H9 (cell line): ENCODE measurements around the gene TANGO6. TPM values are rescaled to one million over a fixed set of nuclear protein-coding genes. Genes with fewer than 3 reads are reported as not detected.

Experiments
- DNase-seq: peaks from one replicate; pipeline ENCODE4 v3.0.0-alpha.2; 2017
- H2AFZ ChIP-seq: one replicate; pipeline ENCODE4 v1.6.1; 2013; ENCODE audit warnings: mild to moderate bottlenecking, low read length, control low read depth, moderate library complexity
- H2AK5ac ChIP-seq: 2 replicates; pipeline ENCODE4 v1.6.1; 2013; ENCODE audit warnings: low read length, control low read depth, mixed read lengths; ENCODE audit not compliant: insufficient read length
- H2BK120ac ChIP-seq: one replicate; pipeline ENCODE4 v1.6.1; 2013; ENCODE audit warnings: low read depth, mild to moderate bottlenecking, low read length, control low read depth, inconsistent platforms; ENCODE audit not compliant: poor library complexity, severe bottlenecking
- H2BK12ac ChIP-seq: 2 replicates; pipeline ENCODE4 v1.6.1; 2013; ENCODE audit warnings: low read length, control low read depth, mixed read lengths, low read depth; ENCODE audit not compliant: insufficient read length
- H2BK15ac ChIP-seq: 2 replicates; pipeline ENCODE4 v1.6.1; 2013; ENCODE audit warnings: low read depth, low read length, control low read depth
- H2BK20ac ChIP-seq: one replicate; pipeline ENCODE4 v1.6.1; 2013; ENCODE audit warnings: low read depth, mild to moderate bottlenecking, low read length, control low read depth, inconsistent platforms; ENCODE audit not compliant: poor library complexity, severe bottlenecking
- H2BK5ac ChIP-seq: 2 replicates; pipeline ENCODE4 v1.6.1; 2013; ENCODE audit warnings: low read length, control low read depth, mixed read lengths; ENCODE audit not compliant: insufficient read length
- H3K14ac ChIP-seq: 2 replicates; pipeline ENCODE4 v1.6.1; 2013; ENCODE audit warnings: low read length, control low read depth; ENCODE audit not compliant: insufficient read depth
- H3K18ac ChIP-seq: 2 replicates; pipeline ENCODE4 v1.6.1; 2013; ENCODE audit warnings: low read depth, mild to moderate bottlenecking, mixed read lengths, low read length, control low read depth; ENCODE audit not compliant: insufficient read length
- H3K23ac ChIP-seq: 2 replicates; pipeline ENCODE4 v1.6.1; 2013; ENCODE audit warnings: low read length, control low read depth, mixed read lengths, low read depth; ENCODE audit not compliant: insufficient read length
- H3K23me2 ChIP-seq: 2 replicates; pipeline ENCODE4 v1.6.1; 2013; ENCODE audit warnings: low read depth, mild to moderate bottlenecking, mixed read lengths, low read length, control low read depth; ENCODE audit not compliant: insufficient read length, poor library complexity, severe bottlenecking
- H3K27ac ChIP-seq: 2 replicates; pipeline ENCODE4 v1.5.1; 2013; ENCODE audit warnings: low read length, control low read depth, mixed read lengths, low read depth; ENCODE audit not compliant: insufficient read length
- H3K27me3 ChIP-seq: 2 replicates; pipeline ENCODE4 v1.6.1; 2013; ENCODE audit warnings: low read length, control low read depth, inconsistent platforms; ENCODE audit not compliant: insufficient read depth
- H3K4ac ChIP-seq: 2 replicates; pipeline ENCODE4 v1.6.1; 2013; ENCODE audit warnings: low read depth, mild to moderate bottlenecking, control low read depth, inconsistent platforms, low read length, moderate library complexity
- H3K4me1 ChIP-seq: 2 replicates; pipeline ENCODE4 v1.6.1; 2013; ENCODE audit warnings: low read length, control low read depth, inconsistent platforms; ENCODE audit not compliant: insufficient read depth
- H3K4me2 ChIP-seq: 2 replicates; pipeline ENCODE4 v1.6.1; 2013; ENCODE audit warnings: low read length, control low read depth, mixed read lengths; ENCODE audit not compliant: insufficient read length, insufficient read depth
- H3K56ac ChIP-seq: 2 replicates; pipeline ENCODE4 v1.6.1; 2013; ENCODE audit warnings: low read depth, mild to moderate bottlenecking, mixed read lengths, low read length, control low read depth; ENCODE audit not compliant: insufficient read length
- H3K79me1 ChIP-seq: 2 replicates; pipeline ENCODE4 v1.6.1; 2013; ENCODE audit warnings: low read depth, mild to moderate bottlenecking, moderate library complexity, low read length, control low read depth, inconsistent platforms; ENCODE audit not compliant: insufficient read depth, poor library complexity, severe bottlenecking
- H3K79me2 ChIP-seq: 2 replicates; pipeline ENCODE4 v1.6.1; 2013; ENCODE audit warnings: low read length, control low read depth, inconsistent platforms; ENCODE audit not compliant: insufficient read depth
- H3K9ac ChIP-seq: 2 replicates; pipeline ENCODE4 v1.6.1; 2013; ENCODE audit warnings: low read length, control low read depth, mixed read lengths; ENCODE audit not compliant: insufficient read length; ENCODE audit errors: extremely low read depth
- H3K9me3 ChIP-seq: one replicate; pipeline ENCODE4 v1.6.1; 2013; ENCODE audit warnings: low read depth, low read length, inconsistent platforms; ENCODE audit not compliant: control insufficient read depth
- H3T11ph ChIP-seq: one replicate; pipeline ENCODE4 v1.6.1; 2013; ENCODE audit warnings: mild to moderate bottlenecking, low read length, control low read depth, inconsistent platforms
- H4K20me1 ChIP-seq: one replicate; pipeline ENCODE4 v1.6.1; 2013; ENCODE audit not compliant: control insufficient read depth, insufficient read length, insufficient read depth
- H4K5ac ChIP-seq: 2 replicates; pipeline ENCODE4 v1.6.1; 2013; ENCODE audit warnings: low read depth, mild to moderate bottlenecking, mixed read lengths, low read length, control low read depth; ENCODE audit not compliant: insufficient read length
- H4K8ac ChIP-seq: replicated peaks from 2 replicates; pipeline ENCODE4 v1.6.1; 2013; ENCODE audit warnings: low read length, control low read depth, mixed read lengths, low read depth; ENCODE audit not compliant: insufficient read length
- H4K91ac ChIP-seq: 2 replicates; pipeline ENCODE4 v1.6.1; 2013; ENCODE audit warnings: low read depth, mild to moderate bottlenecking, moderate library complexity, mixed read lengths, low read length, control low read depth; ENCODE audit not compliant: insufficient read length
- H3K27ac Mint-ChIP-seq, 3 experiments: 2 replicates in 2 of 3; 3 replicates in 1 of 3; pipeline ENCODE4 v1.8.0; 2020 to 2021; ENCODE audit warnings: mixed read lengths in 3 of 3, mild to moderate bottlenecking in 1 of 3, moderate library complexity in 1 of 3
- H3K27me3 Mint-ChIP-seq: 2 replicates; pipeline ENCODE4 v1.8.0; 2021; ENCODE audit warnings: low read depth, mild to moderate bottlenecking, moderate library complexity, mixed read lengths
- H3K36me3 Mint-ChIP-seq, 3 experiments: 2 replicates in 2 of 3; 3 replicates in 1 of 3; pipeline ENCODE4 v1.8.0; 2020 to 2021; ENCODE audit warnings: low read depth in 3 of 3, mixed read lengths in 3 of 3; ENCODE audit not compliant: insufficient read depth in 1 of 3
- H3K4me1 Mint-ChIP-seq, 2 experiments: 2 replicates each; pipeline ENCODE4 v1.8.0; 2020; ENCODE audit warnings: mixed read lengths in 2 of 2
- H3K4me3 Mint-ChIP-seq, 2 experiments: 2 replicates in 1 of 2; 3 replicates in 1 of 2; pipeline ENCODE4 v1.8.0; 2020 to 2021; ENCODE audit warnings: mild to moderate bottlenecking in 2 of 2, mixed read lengths in 2 of 2, moderate library complexity in 1 of 2
- H3K9me3 Mint-ChIP-seq, 2 experiments: 2 replicates in 1 of 2; 3 replicates in 1 of 2; pipeline ENCODE4 v1.8.0; 2020; ENCODE audit warnings: mild to moderate bottlenecking in 2 of 2, mixed read lengths in 2 of 2, moderate library complexity in 1 of 2
- WGBS: extraction: QIAGEN DNeasy Blood & Tissue Kit; methylation state at CpG from one replicate; pipeline ENCODE4 v1.1.7; 2013; ENCODE audit warnings: missing lambda C conversion rate, low lambda C conversion rate, mixed read lengths; ENCODE audit not compliant: insufficient read length; ENCODE audit errors: extremely low coverage; 5-methylcytosine and 5-hydroxymethylcytosine counted together
- total RNA-seq: library from RNA; stranded (reverse); gene quantifications from 2 replicates; pipeline ENCODE4 v1.2.1, GENCODE V29; 2021
- TF ChIP-seq, protein P1 (sequence below): fragments of 200-600 bp; sonication (generic); conservative IDR thresholded peaks from 3 replicates; pipeline ENCODE4 v1.8.0; 2021; ENCODE audit warnings: antibody characterized with exemption, mild to moderate bottlenecking

The TANGO6 gene
- total RNA-seq, 1 experiment from 2014 or later = 12.0 TPM

DNA sequence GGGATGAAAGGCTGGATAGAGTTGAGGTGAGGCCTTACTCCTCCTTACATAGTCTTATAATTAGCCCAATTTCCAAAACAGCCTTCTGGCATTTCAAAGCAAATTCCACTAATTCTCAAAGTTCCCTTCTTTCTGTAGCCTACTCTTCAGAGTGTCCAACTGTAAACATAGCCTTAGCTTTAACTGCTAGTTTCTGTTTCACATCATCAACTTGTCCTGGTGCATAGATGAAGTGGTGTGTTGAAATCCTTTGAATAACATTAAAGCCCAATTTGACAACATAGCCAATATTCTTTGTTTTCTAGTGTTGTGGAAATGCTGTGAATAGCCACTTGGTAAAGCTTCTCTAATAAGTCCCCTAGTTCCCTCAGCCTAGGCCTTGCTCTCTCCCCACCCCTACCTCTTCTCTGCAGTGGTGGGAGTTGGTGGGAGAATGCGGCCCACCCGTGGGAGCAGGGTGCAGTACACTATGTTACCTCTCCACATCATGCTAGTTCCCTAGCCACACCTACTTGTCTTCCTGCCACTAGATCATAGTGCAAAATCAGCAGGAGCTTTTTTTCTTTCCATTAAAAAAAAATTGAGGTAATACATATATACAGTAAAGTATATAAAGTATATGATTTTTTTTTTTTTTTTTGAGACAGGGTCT is 135.1 kb downstream of the TANGO6 start:
- no peak overlapping the region for H3K27ac Mint-ChIP-seq
- Histone ChIP-seq H3K9me3 (no peaks in the 10 kb centered on the region), H3K23me2 (no peaks in the 10 kb centered on the region), H2BK15ac (no peak overlapping the region), H4K5ac (no peak overlapping the region), H3K18ac (no peak overlapping the region), H3K4me2 (no peak overlapping the region), H3K23ac (no peak overlapping the region), H3K27me3 (no peaks in the 10 kb centered on the region), H2BK5ac (no peak overlapping the region), H3K56ac (no peak overlapping the region), H2BK12ac (no peak overlapping the region), H2AFZ (no peak overlapping the region), H3T11ph (no peak overlapping the region), H4K91ac (no peak overlapping the region), H3K27ac (no peak overlapping the region), H2BK120ac (no peak overlapping the region), H4K8ac (no peak overlapping the region), H4K20me1 (no peaks in the 10 kb centered on the region), H3K4ac (no peak overlapping the region), H2AK5ac (no peak overlapping the region), H3K79me1 (no peaks in the 10 kb centered on the region), H3K14ac (no peak overlapping the region), H3K9ac (no peak overlapping the region), H2BK20ac (no peak overlapping the region), H3K79me2 (no peaks in the 10 kb centered on the region), H3K4me1 (no peaks in the 10 kb centered on the region)
- no peak for DNase-seq
- no CpG with 5 or more reads among the region's 2 CpGs for WGBS
- no peak overlapping the region for H3K4me3 Mint-ChIP-seq
- peaks cover 5 to 19% (median 14%) of the 10 kb centered on the region in 3 experiments; a peak in 6 of 7 replicates for H3K36me3 Mint-ChIP-seq
- H3K9me3 Mint-ChIP-seq = no peaks in the 10 kb centered on the region
- no peaks in the 10 kb centered on the region for H3K27me3 Mint-ChIP-seq
- TF ChIP-seq, protein P1, sequence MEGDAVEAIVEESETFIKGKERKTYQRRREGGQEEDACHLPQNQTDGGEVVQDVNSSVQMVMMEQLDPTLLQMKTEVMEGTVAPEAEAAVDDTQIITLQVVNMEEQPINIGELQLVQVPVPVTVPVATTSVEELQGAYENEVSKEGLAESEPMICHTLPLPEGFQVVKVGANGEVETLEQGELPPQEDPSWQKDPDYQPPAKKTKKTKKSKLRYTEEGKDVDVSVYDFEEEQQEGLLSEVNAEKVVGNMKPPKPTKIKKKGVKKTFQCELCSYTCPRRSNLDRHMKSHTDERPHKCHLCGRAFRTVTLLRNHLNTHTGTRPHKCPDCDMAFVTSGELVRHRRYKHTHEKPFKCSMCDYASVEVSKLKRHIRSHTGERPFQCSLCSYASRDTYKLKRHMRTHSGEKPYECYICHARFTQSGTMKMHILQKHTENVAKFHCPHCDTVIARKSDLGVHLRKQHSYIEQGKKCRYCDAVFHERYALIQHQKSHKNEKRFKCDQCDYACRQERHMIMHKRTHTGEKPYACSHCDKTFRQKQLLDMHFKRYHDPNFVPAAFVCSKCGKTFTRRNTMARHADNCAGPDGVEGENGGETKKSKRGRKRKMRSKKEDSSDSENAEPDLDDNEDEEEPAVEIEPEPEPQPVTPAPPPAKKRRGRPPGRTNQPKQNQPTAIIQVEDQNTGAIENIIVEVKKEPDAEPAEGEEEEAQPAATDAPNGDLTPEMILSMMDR = no peak
- H3K4me1 Mint-ChIP-seq = peaks cover 8 to 9% of the 10 kb centered on the region in 2 experiments
